HG02798 (cell line): ENCODE data around the gene RAPGEF3.
A peak's percentile ranks its signal among the peaks of the same experiment; 100 is the strongest.

Source experiments
- ATAC-seq: cut with Tn5 transposase; IDR thresholded peaks from one replicate; pipeline ENCODE4 v1.9.1; 2021; ENCODE audit warnings: mild to moderate bottlenecking; ENCODE audit not compliant: unreplicated experiment, poor library complexity

Gene RAPGEF3

DNA sequence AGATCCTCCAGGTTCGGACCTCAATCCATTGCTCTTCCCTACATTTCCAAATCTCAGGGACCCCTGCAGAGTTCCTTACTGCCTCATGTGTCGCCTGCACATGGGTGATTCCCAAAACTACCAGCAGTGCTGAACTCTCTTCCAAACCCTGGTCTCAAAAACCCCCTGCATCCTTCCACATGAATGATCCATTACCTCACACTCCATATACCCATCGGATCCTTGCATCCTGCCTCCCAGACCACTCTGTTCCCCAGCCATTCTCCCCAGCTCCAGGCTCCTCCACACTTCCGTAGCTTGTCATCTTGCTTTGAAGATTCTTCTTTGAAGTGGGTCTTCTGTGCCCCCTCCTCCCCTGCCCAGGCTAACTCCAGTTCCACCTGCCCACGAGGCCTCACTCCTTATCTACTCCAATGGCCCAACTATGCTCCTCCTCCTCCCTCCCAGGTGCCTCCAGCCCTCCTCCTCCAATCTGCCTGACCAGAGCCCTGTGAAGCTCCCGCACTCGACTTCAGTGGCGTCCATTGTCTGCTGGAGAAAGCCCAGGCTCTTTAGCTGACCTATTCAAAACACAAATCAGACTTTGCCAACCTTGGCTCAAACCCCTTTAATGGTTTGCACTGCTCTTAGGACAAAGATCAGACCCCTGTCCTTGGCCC, 13.8 kb downstream of the RAPGEF3 start:
- no peak for ATAC-seq

DNA sequence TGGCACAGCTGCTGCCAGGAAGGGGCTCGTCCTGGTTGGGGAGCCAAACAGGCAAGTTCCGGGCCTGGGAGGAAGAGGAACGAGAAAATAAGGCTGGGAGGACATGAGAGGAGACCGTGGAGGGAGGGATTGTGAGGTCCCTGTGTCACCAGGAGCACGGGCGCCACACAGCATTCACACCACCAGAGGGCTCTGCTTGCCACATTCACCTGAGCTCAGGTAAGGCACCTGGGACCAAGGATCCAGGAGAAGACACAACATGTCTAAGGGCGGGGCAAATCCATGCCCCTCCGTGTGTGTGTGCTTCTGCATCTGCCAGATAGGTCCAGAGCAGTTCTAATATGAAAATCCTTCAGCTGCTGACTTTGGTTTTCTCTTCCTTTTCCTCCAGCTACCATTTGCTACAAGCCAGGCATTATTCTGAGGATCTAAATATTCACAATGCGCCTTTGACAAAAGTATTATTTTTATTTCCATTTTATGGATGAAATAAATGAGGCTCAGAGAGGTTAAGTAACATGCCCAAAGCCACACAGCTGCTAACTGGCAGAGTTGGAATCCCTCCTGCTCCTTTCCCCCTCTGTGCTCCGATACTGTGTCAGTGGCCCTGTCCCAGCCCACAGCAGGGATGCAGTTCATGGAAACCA, 14.6 kb downstream of the RAPGEF3 start:
- no peak for ATAC-seq

DNA sequence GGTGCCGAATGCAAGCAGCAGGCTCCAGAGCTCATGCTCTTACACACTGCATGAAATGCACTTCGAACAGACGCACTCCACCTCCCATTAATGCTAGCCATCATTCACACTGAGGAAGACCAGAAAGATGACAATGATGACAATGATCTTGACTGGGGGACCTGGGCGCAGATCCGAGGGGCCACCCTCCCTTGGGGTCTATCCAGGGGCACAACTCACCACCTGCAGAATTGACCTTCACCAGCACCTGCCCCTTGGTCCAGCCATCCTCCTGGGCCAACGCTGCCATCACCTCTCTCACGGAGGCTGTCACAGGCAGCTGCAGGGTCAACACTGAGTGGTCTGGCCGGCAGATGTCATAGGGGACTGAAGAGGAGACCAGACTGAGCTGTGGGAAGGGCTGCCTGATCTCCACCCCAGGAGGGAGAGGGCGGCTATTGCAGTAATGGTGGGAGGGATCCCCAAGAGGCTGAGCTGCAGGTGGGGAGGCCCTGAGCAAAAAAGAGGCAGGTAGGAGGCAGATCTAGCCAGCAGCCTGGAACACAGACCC, 15.3 kb downstream of the RAPGEF3 start:
- no peak for ATAC-seq

DNA sequence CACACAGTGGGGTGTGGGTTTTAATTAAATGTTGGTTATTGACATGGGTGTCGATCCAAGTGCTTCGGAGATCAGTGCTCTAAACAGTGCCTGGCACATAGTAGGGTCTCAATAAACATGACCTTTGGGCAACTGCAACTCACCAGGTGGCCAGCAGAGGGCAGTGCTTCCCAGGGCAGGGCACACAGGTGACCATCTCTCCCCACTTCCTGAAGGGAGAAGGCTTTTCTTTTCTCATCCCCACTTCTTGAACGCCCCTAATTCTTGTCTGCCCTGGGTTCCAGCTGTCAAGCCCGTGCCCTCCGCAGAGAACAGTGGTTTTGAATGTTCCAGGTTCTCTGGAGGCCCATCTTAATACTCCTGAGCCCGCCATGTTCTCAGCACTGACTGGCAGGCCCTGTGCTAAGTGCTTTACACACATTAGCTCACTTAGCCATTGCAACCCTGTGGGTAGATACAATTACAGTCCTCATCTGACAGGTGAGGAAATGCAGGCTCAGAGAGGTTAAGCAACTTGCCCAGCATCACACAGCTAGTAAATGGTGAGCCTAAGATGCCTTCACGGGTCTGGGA, 16.3 kb downstream of the RAPGEF3 start:
- no peak for ATAC-seq

DNA sequence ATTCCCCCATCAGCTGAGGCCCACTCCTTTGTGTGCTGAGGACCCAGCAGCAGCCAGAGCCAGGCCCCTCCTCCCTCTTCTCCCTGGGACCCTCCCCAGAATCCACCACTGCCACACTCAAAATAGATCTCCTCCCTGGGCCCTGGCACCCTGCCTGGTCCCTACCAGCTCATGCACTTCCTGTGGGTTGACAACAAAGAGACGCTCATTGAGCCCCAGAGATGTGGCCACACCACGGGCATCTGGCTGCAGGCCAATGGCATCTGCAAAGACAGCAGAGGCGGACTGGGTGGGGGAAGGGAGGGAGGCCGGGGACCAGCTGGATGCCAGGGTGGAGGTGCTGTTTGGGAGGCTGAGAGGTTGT, 17.4 kb downstream of the RAPGEF3 start:
- ATAC-seq = peak; percentile 28

DNA sequence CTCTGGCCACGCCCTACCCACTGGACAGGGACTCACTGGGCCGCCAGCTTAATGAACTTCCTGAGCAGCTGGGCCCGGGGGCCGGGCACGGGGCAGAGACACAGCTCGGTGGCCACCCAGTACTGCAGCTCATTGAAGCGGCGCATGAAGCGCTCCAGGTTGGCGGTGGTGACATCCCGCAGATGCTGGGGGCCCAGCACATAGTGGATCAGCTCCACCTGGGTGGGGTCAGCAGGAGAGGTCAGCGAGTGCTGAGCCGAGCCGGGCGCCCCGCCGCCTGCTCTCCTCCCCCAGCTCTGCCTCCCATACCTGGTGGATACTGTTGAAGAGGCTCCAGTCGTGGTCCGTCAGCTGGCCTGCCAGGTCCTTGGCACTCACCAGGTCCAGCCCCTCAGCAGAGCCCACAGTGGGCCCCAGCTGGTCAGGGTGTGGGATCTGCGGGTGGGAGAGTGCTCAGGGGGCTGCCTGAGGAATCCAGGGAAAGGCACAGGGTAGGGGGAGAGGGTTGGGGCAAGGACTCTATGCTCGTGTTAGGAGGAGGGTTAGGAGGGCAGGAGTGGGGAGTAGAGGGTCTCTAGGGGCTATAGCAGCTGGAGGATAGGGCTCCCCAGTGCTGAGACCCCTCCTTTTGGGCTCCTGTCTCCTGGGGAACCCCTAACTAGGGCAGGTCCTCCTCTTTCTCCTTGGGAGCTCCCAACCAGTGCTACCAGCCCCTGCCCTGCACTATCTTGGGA, 17.9 kb downstream of the RAPGEF3 start:
- peak; percentile 5 for ATAC-seq

DNA sequence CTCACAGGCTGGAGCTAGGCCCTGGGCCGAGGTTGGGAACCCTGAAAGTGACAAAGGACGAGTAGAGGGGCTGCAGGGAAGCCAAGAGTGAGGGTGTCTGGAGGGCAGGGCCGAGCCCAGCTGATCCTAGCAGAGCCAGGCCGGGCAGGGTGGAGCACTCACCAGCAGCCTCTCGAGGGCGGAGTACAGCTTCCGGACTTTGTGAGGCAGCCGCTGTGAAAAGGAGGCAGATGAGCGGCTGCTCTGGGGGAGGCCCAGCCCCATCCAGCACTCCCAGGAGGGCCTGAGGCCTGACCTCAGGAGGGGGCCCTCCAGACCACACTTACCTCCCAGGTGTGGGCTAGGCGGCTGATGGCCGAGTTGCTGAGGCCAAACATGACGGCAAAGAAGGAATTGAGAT, 18.7 kb downstream of the RAPGEF3 start:
- peak; percentile 63 for ATAC-seq

DNA sequence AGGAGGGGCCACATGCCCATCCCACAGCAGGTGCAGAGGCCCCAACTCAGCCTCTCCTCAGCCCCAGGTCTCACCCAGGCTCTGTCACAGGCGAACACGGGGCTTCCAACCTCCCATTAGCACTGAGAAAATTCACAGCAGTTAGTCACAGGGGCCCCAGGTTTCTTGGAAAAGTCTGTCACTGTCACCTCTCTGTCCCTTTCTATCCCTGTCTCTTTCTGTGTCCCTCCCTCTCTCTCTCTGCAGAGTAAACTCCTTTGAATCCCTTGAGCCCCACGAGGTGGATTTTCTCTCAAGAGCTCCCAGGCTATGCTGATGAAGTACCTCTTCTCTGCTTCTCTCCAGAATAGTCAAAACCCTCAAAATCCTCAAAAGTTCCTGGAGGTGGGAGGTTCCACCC, 19.4 kb downstream of the RAPGEF3 start:
- no peak for ATAC-seq

DNA sequence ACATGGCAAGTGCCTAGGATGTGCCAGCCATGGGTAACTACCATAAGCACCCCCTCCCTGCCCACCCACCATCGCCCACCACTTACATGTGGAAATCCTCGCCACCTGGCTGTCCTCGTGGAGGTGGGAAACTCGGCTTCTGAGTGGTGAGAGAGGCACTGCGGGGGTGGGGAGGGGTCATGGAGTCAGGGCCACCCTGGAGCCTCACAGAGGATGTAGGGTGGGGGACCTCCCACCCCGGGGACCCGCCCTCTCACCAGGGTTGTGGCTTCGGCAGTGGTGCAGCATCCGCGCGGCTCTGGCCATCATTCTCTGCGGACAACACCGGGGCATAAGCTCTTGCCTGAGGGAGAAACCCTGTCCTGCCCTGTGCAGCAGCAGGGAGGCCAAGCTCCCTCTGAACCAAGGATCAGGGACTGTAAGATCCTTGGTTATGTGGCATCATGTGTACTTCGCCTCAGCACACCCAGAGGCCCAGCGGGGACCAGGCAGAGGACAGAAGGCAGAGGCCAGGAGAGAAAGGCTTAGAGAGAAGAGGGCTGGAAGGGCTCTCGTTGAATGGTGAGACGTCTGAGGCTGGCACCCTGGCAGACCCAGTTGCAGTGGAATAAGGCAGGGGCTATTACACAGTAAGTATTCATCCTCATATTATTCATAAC, 20.6 kb downstream of the RAPGEF3 start:
- ATAC-seq = no peak

DNA sequence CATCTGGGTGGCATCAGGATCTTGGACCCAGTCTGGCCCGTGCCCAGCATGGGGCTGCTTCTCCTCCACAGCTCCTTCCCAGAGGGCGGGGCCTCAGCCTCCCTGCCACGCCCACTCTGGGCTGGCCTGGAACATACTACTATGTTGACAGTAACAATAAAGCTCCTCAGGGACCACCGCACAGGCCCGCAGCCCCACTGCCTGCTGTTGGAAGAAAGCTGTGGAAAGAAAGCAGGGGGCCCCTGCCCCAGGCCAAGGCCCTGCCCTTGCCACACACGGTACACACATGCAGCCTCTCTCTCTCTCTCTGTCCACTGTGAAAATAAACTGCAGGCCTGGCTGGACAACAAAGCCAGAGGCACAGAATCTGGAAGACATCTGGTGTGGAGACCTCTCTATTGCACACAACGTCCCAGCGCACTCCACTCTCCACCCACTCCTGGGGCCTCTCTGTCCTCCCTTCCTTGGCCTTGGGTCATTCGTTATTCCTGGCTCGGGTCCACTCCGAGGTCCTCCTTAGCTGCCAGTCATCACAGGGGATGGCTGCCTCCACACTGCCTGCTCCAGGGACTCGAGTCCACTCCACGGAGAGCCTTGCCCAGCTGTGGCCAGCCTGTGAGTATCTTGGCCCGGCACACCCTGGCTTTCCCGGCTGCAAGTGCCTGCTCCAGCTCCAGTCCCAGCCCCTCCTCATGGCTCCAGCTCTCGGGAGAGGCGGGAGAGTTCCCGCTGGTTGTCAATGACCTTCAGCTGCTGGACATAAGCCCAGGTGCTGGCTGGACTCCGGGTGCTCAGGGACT, 21.6 kb downstream of the RAPGEF3 start:
- no peak for ATAC-seq

DNA sequence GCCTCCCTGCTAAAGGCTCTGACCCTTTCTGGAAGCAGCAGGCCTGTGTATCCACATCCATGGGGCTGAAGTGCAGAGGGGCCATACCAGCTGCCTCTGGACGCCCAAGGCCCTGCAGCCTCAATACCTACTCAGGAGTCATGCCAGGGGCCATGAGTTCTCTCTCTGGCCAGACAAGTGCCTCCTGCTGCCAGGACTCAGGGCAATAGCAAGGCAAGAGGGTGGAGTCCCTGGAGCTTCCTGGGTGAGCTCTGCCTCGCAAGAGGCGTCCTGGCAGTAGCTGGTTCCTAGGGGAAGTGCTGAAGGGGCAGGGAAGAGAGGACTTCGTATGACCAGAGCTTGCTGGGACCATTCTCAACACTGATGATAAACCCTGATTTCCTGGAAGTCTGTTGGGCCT, 22.5 kb downstream of the RAPGEF3 start:
- ATAC-seq = no peak

DNA sequence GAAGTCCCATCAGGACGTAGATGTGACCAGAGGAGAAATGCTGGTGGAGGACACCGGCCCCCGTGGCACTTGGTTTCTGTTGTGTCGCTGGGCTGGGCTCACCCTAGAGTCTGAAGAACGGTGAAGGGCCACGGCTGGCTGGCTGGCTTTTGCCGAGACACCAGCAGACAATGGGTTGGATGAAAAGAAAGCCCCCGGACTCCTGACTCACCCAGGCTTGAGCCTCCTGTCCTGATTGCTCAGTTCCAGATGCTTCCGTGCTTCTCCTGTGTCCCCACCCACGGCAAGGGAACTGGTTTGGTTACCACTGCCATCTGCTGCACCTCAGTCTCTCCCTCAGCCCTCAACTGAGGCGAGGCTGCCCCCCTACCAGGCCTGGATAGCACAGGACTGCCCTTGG, 23.0 kb downstream of the RAPGEF3 start:
- ATAC-seq = no peak

DNA sequence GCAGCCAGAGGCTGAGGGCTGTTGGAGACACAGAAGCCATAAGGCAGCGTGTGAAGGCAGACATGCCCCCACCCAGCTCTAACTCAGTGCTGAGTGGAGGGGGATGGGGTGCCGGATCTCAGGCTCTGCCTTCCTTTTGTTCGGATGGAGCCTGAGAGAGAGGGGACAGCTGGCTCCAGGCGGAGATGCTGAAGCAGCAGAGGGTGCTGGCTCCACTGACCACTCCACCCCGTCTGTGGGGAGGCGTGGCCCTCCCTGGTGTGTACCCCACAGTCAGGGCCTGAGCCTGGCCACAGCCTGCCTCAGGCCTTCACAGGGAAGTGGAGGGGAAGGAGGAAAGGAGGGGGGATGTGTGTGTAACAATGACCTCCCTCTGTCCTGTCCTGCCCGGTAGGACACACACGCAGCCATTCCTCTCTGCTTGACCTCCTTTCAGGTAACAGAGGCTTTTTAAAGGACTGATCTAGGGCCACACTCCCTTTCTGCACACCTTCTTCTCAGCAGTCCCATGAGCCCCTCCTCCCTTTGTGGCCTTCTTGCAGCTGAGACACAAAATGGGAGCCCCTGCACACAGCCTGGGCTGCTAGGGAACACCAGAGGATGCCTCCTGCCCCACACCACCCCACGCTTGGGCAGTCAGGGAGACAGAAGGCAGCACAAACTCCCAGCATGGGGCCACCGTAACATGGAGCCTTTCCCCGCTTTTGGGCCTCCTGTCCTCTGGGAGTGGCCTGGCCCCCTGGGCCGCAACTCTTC, 23.8 kb downstream of the RAPGEF3 start:
- no peak for ATAC-seq

DNA sequence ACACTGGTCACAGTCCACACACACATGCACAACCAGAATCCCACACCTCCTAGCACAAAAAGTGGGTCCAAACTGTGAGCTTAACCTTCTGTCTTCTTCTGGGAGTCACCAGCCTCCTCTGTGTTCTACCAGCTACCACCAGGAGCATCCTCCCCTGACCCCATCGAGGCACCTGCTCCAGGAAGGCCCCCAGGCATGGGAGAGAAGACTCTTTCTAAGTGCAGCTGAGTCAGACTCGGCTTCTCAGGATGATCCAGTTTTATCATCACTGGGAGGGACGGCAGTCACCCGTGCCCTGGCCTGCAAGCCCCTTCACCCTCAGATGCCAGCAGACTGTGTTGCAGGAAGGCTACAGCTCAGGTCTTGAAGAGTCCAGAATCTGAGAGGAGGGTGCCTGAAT, 25.5 kb downstream of the RAPGEF3 start:
- no peak for ATAC-seq

DNA sequence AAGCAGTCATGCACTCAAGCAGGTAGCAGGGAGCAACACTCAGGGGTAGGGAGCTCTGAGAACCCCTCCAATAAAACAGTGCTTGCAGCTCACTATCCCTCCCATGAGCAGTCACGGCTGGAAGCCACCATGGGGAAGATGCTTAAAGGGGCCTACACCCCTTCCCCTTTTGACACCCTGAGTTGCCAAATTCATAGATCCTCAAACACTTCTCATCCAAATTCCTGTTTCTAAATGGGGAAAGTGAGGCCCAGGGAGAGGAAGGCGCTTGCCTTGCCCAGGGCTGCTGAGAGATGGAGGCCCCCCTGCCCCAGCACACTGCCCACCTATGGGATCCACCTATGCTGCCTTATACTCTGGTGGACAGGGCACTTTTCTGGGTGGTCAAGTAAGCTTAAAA, 26.2 kb downstream of the RAPGEF3 start:
- ATAC-seq = no peak

DNA sequence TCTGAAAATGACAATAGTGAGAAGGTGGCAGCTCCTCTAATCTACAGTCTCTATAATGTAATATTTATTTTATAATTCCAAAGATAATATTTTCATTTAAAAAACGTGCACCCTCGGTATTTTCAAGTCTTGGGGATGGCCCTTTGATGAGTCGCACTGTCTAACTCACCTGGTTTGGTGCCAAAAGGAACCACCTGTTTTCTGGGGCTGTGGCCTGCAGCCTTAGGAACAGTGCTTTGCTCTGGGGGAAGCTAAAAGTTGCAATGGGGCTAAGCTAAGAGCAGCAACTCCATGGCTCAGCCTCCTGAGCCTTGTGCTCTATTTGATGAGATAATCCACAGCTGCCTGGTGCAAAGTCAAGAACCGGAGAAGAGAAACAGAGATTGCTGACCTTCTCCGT, 27.0 kb downstream of the RAPGEF3 start:
- ATAC-seq = no peak

DNA sequence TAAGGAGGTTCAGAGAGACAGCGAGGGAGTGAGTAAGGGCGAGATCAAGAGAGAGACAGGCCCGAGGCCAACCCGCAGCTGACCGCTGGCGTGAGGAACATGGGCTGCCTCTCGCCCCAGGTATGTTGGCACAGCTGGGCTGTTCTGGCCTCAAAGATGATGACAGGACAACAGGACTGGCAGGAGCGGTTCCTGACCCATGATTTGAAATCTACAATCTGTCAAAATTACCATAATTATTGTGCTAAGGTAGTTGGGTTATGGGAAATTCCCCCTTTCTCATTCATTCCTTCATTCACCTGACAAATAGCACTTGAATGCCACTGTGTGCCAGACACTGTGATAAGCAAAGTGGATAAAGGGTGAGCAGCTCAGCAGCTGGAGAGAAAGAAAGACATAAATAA, 28.3 kb downstream of the RAPGEF3 start:
- no peak for ATAC-seq

DNA sequence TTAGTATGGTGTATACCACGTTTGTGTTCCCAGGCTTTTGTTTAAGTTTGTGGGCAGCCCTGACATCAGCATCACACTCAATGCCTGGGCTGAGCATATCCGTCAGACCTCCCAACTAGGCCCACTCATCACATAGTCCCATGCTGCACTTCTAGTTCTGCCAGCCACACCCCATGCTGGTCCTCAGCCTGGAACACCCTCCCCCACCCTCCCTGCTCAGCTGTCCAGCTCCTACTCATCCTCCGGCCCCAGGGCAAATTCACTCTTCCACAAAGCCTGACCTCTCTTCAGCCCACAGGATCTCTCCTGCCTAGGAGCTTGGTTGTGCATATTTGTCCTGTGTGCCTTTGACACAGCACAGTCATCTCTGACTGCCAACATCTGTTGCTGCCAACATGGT, 29.4 kb downstream of the RAPGEF3 start:
- no peak for ATAC-seq

DNA sequence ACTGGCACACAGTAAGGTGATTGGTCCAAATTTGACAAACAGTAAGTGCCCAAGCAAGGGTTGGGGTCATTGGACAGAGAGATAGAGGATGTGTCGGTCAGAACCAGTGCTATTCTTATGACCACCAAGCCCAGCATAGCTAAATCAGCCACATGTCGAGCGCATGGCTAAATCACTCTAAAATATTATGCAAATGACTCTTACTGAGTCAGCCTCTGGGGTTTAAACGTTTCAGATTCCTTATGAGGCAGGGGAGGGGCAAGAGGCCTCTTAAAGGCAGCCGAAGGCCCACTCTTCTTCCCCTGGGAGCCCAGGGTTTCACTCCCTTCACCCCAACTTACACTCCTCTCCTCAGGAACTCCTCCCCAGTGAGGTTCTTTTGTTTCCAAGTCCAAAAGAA, 32.8 kb downstream of the RAPGEF3 start:
- peak; percentile 83 for ATAC-seq
